GM18867 (cell line): Measurements from ENCODE around the gene FOXI1.
A peak's percentile ranks its signal among the peaks of the same experiment; 100 is the strongest.

Source experiments
- ATAC-seq: cut with Tn5 transposase; IDR thresholded peaks from one replicate; pipeline ENCODE4 v1.9.1; 2021; ENCODE audit warnings: mild to moderate bottlenecking, moderate library complexity; ENCODE audit not compliant: unreplicated experiment

FOXI1 gene

DNA sequence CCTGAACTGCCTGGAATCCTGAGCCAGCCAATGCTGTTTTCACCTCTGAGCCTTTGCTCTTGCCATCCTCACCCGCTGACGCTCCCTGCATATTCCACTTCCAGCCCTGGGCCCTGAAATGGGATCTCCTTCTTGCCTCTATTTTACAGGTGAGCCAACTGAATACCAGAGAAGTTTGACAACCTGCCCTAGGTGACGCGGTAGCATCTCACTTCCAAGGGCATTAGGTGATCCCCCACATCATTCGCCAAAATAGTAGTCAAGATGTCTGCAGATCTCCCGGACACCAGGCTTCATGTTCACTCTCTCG, 43.5 kb downstream of the FOXI1 start:
- ATAC-seq: no peak

DNA sequence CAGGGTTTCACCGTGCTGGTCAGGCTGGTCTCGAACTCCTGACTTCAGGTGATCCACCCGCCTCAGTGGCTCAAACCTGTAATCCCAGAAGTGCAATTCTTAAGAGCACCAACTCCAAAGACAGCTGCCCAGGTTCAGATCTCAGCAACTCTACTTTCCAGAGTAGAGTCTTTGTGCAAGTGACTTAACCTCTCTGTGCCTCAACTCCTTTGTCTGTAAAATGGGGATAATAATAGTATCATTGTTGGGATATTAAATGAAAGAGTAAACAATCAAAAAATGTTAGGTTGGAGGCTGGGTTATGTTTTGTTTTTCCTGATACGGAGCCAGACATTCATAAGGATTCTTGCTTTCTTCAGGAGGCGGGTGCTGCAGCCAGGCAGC, 45.0 kb downstream of the FOXI1 start:
- no peak for ATAC-seq

DNA sequence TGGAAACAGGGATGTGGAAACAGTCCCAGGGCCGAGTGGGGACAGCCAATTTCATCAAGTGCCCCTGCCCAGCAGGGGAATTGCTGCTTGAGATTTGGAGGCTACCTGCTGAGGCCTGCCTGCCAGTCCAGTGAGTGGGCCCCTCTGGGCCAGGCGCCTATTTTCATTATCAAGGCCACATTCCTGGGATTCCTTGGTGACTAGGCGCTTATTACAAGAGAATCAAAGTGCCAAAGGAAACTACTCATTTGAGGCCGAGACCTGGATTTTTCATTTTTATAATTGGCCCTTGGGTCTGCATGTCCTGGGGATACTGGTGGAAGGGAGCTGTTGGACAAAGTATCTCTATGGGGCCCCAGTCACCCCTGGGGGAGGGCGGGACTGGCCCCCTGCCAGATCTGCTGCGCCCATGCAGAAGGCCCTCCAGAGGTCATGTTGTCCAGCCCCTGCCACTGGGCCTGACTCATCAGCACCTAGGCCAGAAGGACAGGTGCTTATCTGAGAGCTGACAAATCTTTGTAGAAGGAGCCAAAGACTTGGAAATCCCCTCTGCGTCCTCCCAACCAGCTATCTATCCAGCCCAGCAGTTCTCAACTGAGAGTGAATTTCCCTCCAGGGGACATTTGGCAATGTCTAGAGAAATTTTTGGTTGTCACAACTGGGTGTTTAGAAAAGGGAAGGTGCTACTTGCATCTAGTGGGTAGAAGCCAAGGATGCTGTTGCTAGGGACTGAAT, 45.6 kb downstream of the FOXI1 start:
- ATAC-seq: no peak

DNA sequence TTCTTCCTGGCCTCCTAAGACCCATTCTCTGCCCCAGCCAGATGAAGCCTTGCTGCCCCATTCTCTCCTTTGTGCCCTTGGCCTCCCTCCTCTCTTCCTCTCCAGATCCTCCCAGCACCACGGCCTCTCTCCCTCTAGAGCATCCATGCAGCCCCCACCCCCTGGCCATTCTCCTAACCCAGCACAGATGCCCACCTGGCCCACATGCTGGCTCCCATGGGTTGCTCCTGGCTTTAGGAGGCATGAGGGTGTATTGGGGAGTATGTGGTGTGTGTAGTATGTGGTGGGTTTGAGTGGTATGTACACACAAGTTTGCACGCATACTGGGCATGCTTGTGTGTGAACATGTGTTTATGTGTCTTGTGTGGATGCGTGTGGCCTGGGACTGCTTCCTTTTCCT, 47.1 kb downstream of the FOXI1 start:
- no peak for ATAC-seq

DNA sequence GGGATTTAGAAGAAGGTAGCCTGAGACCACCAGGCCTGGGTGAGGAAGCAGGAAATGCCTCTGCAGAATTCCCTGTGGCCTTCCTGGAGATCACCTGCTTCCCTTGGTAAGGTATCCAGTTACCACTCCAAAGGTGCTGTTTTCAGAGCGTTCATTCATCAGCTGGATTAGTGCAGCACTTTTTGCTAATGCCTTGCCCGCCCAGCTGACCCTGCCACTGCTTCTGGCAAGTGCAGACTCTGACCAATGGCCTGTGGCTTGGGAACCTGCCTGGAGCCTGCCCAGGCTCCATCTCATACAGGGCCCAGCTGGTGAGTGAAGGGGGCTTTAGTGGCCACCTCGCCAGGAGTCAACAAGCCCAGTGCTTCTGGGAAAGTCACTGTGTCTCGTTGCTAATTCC, 48.6 kb downstream of the FOXI1 start:
- ATAC-seq: no peak

DNA sequence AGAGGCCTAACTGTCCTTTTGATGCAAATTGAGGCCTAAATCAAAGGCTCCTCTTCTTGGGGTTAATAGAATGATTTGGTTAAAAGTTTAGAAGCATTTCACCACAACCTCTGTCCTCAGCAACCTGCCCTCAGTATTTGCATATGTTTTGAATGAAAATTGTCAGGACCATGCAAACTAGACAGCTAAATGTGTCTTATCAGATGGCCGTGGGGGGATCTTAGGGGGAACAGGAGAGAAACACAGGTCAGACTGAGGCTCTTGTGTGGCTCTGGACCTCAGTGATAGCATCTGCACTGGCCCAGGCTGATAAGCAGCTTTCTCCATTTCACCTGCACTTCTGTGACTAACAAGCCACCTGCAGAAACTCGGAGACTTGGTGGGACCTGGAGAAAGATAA, 49.0 kb downstream of the FOXI1 start:
- ATAC-seq: peak; percentile 68

DNA sequence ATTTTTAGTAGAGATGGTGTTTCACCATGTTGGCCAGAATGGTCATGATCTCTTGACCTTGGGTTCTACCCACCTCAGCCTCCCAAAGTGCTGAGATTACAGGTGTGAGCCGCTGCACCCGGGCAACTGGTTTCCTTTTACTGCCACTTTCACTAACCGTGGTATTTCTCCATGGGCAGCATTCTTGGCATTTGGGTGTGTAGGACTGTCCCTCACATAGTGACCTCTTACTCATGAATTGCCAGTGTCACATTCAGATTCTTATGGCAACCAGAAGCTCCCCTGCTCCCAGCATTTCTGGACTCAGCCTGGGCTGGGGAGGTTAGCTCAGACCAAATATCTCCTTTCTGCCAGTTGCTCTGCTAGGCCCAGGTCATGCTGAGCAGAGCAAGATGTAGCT, 50.1 kb downstream of the FOXI1 start:
- ATAC-seq: no peak

DNA sequence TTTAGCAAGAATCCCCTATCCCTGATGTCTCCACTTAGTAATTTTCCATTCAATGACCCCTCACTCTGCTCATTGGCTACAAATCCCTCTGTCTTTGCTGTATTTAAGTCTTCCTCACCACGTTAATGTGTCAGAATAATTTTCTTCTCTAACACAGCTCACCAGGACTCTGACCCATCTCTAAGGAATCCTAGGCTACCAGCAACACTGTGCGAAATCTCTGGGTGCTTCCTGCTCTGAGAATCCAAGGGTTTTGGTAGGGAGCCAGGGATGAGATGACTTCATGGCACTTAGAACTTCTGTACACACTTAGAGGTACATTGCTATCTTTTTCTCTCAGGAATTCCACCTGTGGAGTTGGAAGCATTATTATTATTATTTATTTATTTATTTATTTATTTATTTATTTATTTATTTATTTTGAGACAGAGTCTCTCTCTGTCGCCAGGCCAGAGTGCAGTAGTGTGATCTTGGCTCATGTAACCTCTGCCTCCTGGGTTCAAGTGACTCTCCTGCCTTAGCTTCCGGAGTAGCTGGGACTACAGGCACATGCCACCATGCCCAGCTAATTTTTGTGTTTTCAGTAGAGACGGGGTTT, 53.5 kb downstream of the FOXI1 start:
- no peak for ATAC-seq
